VCaP (cell line): Measurements from ENCODE around the gene ITCH.
A peak's percentile ranks its signal among the peaks of the same experiment; 100 is the strongest.

Experiments
- H3K27ac ChIP-seq: fragments of 450-650 bp; 2 replicates; pipeline ENCODE4 v1.5.1; 2017
- TF ChIP-seq, protein P1 (sequence below): fragments of 450-650 bp; conservative IDR thresholded peaks from 2 replicates; pipeline ENCODE4 v1.5.1; 2017; ENCODE audit warnings: mild to moderate bottlenecking, moderate library complexity

ITCH gene

GRCh38 chr20:34534391-34535165, 171.5 kb downstream of the ITCH start:
- TF ChIP-seq, protein P1, sequence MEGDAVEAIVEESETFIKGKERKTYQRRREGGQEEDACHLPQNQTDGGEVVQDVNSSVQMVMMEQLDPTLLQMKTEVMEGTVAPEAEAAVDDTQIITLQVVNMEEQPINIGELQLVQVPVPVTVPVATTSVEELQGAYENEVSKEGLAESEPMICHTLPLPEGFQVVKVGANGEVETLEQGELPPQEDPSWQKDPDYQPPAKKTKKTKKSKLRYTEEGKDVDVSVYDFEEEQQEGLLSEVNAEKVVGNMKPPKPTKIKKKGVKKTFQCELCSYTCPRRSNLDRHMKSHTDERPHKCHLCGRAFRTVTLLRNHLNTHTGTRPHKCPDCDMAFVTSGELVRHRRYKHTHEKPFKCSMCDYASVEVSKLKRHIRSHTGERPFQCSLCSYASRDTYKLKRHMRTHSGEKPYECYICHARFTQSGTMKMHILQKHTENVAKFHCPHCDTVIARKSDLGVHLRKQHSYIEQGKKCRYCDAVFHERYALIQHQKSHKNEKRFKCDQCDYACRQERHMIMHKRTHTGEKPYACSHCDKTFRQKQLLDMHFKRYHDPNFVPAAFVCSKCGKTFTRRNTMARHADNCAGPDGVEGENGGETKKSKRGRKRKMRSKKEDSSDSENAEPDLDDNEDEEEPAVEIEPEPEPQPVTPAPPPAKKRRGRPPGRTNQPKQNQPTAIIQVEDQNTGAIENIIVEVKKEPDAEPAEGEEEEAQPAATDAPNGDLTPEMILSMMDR = no peak
- H3K27ac ChIP-seq = peak overlapping the region; percentile 67

DNA sequence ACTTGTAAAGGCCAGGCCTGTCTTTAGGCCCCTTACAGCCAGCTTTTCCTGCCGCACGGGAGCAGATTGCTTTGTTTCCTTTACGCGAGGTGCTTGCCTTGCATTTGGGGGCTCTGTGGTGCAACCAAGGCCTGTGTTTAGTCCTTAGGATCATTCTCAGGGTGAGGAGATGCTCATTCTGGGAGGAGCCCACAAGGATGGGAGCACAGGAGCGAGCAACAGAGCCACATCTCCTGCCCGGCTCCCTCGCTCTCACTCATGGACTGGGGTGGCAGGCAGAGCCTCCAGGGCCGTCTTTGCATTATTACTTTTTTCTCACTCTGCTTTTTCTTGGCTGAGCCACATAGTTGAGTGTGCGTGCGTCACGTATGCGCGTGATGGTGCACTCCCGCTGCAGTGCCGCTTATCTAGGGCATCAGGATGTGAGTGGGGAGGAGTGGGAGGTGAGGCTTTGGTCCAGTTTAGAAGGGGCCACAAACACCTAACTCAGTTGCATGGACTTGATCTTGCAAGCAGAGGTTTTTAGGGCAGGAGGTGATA, 172.3 kb downstream of the ITCH start:
- no peak overlapping the region; the same call in 1 of the 2 replicates for H3K27ac ChIP-seq
- TF ChIP-seq, protein P1 = no peak

- no peak overlapping the region for H3K27ac ChIP-seq
- TF ChIP-seq, protein P1 = no peak
These were observed 172.8 kb downstream of the ITCH start for GRCh38 chr20:34535857-34536256.

DNA sequence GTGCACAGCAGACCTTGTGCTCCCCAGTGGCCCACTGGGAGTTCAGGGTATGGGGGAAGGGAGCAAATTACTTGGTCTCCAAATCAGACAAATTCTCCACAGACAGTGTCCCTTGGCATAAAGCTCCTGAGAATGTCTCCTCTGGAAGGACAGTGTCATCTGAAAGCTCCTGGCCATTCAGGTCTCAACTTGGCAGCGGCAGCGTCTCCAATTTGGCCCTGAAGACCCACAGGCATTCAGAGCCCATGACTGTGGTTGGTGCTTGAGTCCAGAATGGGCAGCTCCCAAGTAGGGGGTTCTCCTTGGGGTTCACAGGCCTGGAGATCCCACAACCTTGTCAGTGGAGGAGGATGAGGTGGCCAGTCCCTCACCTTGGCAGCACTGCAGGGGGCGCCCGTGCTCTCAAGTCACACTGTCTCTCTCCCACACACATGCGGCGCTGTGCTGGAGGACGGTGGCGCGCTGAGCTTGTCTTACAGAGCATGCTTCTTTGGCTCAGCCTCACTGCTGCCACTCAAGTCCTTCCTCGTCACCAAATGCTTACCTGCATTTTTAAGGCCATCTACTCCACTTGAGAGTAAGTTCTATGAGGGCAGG, 173.8 kb downstream of the ITCH start:
- TF ChIP-seq, protein P1 = no peak; the same call in 1 of the 2 replicates
- no peak overlapping the region for H3K27ac ChIP-seq

DNA sequence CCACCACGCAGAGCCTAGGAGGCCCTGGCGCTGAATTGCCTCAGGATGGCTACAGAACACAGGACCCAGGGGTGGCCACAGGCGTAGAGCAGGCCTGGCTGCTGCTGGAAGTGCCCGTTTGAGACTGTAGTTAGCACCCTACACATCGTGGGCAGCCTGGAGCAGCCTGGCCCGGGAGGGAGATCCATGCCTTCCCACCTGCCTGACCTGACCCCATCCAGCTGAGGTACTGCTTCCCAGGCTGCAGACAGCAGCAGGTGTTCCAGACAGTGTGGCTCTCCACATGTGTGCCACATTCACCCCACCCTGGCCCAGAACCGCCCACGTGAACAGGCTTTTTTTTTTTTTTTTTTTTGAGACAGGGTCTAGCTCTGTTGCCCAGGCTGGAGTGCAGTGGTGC, 174.6 kb downstream of the ITCH start:
- no peak overlapping the region for H3K27ac ChIP-seq
- TF ChIP-seq, protein P1 = no peak

DNA sequence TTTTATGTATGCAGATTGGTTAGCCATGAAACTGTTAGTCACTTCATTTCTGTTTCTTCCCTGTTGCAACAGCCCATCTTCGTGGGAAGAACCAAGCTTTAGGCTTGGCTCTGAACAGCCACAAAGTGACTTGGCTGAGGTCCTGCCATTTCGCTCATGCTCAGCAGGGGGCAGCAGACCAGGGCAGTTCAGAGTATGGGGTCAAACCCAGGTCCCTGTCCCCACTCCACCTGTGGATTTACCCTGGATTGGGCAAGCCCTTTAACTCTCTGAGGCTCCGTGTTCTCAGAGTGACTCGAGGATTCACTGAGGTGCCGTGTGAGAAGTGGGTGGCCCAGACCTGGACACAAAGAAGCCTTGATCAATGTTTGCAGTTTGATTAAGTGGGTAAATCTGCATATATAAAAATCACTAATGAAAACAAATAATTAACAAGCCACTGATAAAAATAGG, 175.6 kb downstream of the ITCH start:
- TF ChIP-seq, protein P1 = peak; percentile 88
- H3K27ac ChIP-seq = no peak overlapping the region

DNA sequence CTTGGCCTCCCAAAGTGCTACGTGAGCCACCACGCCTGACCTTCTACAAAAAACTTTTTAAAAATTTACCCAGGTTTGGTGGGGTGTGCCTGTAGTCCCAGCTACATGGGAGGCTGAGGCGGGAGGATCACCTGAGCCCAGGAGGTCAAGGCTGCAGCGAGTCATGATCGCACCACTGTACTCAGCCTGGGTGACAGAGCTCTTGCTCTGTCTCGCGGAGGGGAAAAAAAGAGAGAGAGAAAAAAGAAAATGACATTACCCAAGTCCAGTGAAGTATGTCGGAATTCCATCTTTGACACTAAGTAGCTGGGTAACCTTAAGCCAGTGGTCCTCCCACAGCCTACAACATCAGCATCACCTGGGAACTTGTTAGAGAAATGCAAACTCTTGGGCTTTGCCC, 176.7 kb downstream of the ITCH start:
- TF ChIP-seq, protein P1 = no peak

More for the DNA sequence above, 176.7 kb downstream of the ITCH start:
- no peak overlapping the region for H3K27ac ChIP-seq
